Ovary (tissue), 3 donors: ENCODE data around the gene METTL13.

Experiments
- CTCF ChIP-seq, 3 donors: fragments of 450-650 bp in 2 of 3; fragments of 200-600 bp in 1 of 3; IDR thresholded peaks; one replicate each; pipeline versions ENCODE4 v1.5.1 to v1.8.0; 2016 to 2022; ENCODE audit warnings: antibody characterized with exemption in 3 of 3, mild to moderate bottlenecking in 1 of 3
- POLR2A ChIP-seq: fragments of 450-650 bp; IDR thresholded peaks from one replicate; pipeline ENCODE4 v1.6.1; 2017; ENCODE audit warnings: antibody characterized with exemption, mild to moderate bottlenecking, moderate library complexity
- donor health status: DM: no; HTN: no; CAD: no.

GRCh38 chr1:171817511-171818265 lies 36.2 kb downstream of the METTL13 start:
- TF ChIP-seq POLR2A (no peak), CTCF (IDR thresholded peaks at IDR 0.05) (no peak)
